Muscle of leg (tissue), 11 donors: ENCODE data around the gene CYTH2. TPM values are rescaled to one million over a fixed set of nuclear protein-coding genes. Genes with fewer than 3 reads are reported as not detected.
A peak's percentile ranks its signal among the peaks of the same experiment; 100 is the strongest.
"Not testable (repeated sequence)": the region's sequence is repeated elsewhere in the genome, so short reads cannot be mapped to it uniquely, and the experiment has no call there.

ENCODE experiments used
- DNase-seq: peaks from one replicate; pipeline ENCODE4 v3.0.0; 2013
- H3K27ac ChIP-seq: one replicate; pipeline ENCODE4 v1.5.1; 2013; ENCODE audit warnings: mild to moderate bottlenecking, low read length, control low read depth
- H3K27me3 ChIP-seq: one replicate; pipeline ENCODE4 v1.6.1; 2013; ENCODE audit warnings: low read length; ENCODE audit not compliant: control insufficient read depth, insufficient read depth
- H3K36me3 ChIP-seq: one replicate; pipeline ENCODE4 v1.6.1; 2013; ENCODE audit warnings: low read length; ENCODE audit not compliant: control insufficient read depth, insufficient read depth
- H3K4me1 ChIP-seq: one replicate; pipeline ENCODE4 v1.6.1; 2013; ENCODE audit warnings: low read length; ENCODE audit not compliant: control insufficient read depth, insufficient read depth
- H3K4me3 ChIP-seq: one replicate; pipeline ENCODE4 v1.5.1; 2013; ENCODE audit warnings: low read length, control low read depth
- H3K9me3 ChIP-seq: replicated peaks from 2 replicates; pipeline ENCODE4 v1.6.1; 2013; ENCODE audit warnings: low read depth, low read length; ENCODE audit not compliant: control insufficient read depth
- WGBS: methylation state at CpG from one replicate; pipeline ENCODE4 v1.1.5; 2013; ENCODE audit warnings: missing lambda C conversion rate; ENCODE audit not compliant: insufficient coverage; 5-methylcytosine and 5-hydroxymethylcytosine counted together
- polyA plus RNA-seq, 8 donors: library from polyadenylated mRNA; unstranded; fragments of 120-200 nt; gene quantifications; one replicate each; pipeline versions ENCODE4 v1.2.1 to v1.2.3, GENCODE V29; 2013; ENCODE audit warnings: inconsistent platforms in 1 of 8, low replicate concordance in 1 of 8; ENCODE audit not compliant: insufficient read length in 8 of 8, insufficient read depth in 1 of 8
- total RNA-seq: library from RNA; stranded (reverse); fragments of 120-200 nt; gene quantifications from one replicate; pipeline ENCODE4 v1.2.4, GENCODE V29; 2013

The CYTH2 gene
- total and polyA plus RNA-seq, 9 donors, result 24.2 to 54.5 (median 44.8) TPM

GRCh38 chr19:48511800-48512503, 42.8 kb downstream of the CYTH2 start, which contains the start of gene LMTK3:
Gene LMTK3, minus strand, starts transcription at chr19:48511835. Its CDS starts 259 bp downstream, at chr19:48511576.
- Histone ChIP-seq H3K4me1 (peaks cover 14% of the 10 kb centered on the region), H3K9me3 (no peaks in the 10 kb centered on the region), H3K27ac (no peak within 1 kb of the TSS), H3K27me3 (peaks cover 59% of the 10 kb centered on the region), H3K4me3 (no peak within 1 kb of the TSS), H3K36me3 (no peaks in the 10 kb centered on the region)
- no peak for DNase-seq
- 8% methylated on average over 27 of the region's 32 CpGs for WGBS

GRCh38 chr19:48512504-48513288, 43.5 kb downstream of the CYTH2 start:
- DNase-seq, result no peak
- H3K4me3 ChIP-seq, result no peak overlapping the region
- H3K4me1 ChIP-seq, result peaks cover 14% of the 10 kb centered on the region
- WGBS, result 39% methylated on average over 11 of the region's 19 CpGs
- H3K27me3 ChIP-seq, result peaks cover 59% of the 10 kb centered on the region
- no peaks in the 10 kb centered on the region for H3K36me3 ChIP-seq
- no peaks in the 10 kb centered on the region for H3K9me3 ChIP-seq
- H3K27ac ChIP-seq, result no peak overlapping the region

GRCh38 chr19:48513289-48514122, 44.3 kb downstream of the CYTH2 start:
- peak; percentile 69 for DNase-seq
- Histone ChIP-seq H3K4me3 (peak overlapping the region; percentile 46), H3K9me3 (no peaks in the 10 kb centered on the region), H3K27ac (no peak overlapping the region), H3K4me1 (peaks cover 14% of the 10 kb centered on the region), H3K27me3 (peaks cover 56% of the 10 kb centered on the region), H3K36me3 (no peaks in the 10 kb centered on the region)
- WGBS, result 1% methylated on average over 52 of the region's 54 CpGs

GRCh38 chr19:48514123-48514458, 44.9 kb downstream of the CYTH2 start:
- WGBS, result 35% methylated on average over 11 of the region's 11 CpGs
- Histone ChIP-seq H3K36me3 (no peaks in the 10 kb centered on the region), H3K27me3 (peaks cover 52% of the 10 kb centered on the region), H3K27ac (no peak overlapping the region), H3K4me3 (no peak overlapping the region), H3K4me1 (peaks cover 14% of the 10 kb centered on the region), H3K9me3 (no peaks in the 10 kb centered on the region)
- no peak for DNase-seq

GRCh38 chr19:48516536-48516935, 47.4 kb downstream of the CYTH2 start:
- Histone ChIP-seq H3K4me1 (peaks cover 9% of the 10 kb centered on the region), H3K27ac (no peak overlapping the region), H3K4me3 (no peak overlapping the region), H3K36me3 (no peaks in the 10 kb centered on the region), H3K9me3 (no peaks in the 10 kb centered on the region), H3K27me3 (peaks cover 28% of the 10 kb centered on the region)
- WGBS, result 61% methylated on average over 8 of the region's 8 CpGs
- DNase-seq, result no peak

GRCh38 chr19:48518207-48518606, 49.0 kb downstream of the CYTH2 start:
- H3K4me1 ChIP-seq, result peaks cover 9% of the 10 kb centered on the region
- no peaks in the 10 kb centered on the region for H3K9me3 ChIP-seq
- H3K27me3 ChIP-seq, result peaks cover 12% of the 10 kb centered on the region
- no CpG with 5 or more reads among the region's 3 CpGs for WGBS
- DNase-seq, result no peak
- no peak overlapping the region for H3K27ac ChIP-seq
- H3K36me3 ChIP-seq, result no peaks in the 10 kb centered on the region
- no peak overlapping the region for H3K4me3 ChIP-seq

- WGBS, result no CpG with 5 or more reads among the region's 4 CpGs
- not testable (repeated sequence) for H3K4me3 ChIP-seq, DNase-seq, H3K27me3 ChIP-seq, H3K4me1 ChIP-seq, H3K27ac ChIP-seq, H3K9me3 ChIP-seq, H3K36me3 ChIP-seq
Measured at GRCh38 chr19:48519426-48519825, 50.3 kb downstream of the CYTH2 start.

GRCh38 chr19:48520134-48520533, 51.0 kb downstream of the CYTH2 start:
- no peaks in the 10 kb centered on the region for H3K4me1 ChIP-seq
- no peaks in the 10 kb centered on the region for H3K36me3 ChIP-seq
- no peak for DNase-seq
- no CpG with 5 or more reads among the region's 4 CpGs for WGBS
- H3K4me3 ChIP-seq, result no peak overlapping the region
- peaks cover 7% of the 10 kb centered on the region for H3K9me3 ChIP-seq
- H3K27me3 ChIP-seq, result no peaks in the 10 kb centered on the region
- H3K27ac ChIP-seq, result no peak overlapping the region

GRCh38 chr19:48524221-48524620, 55.1 kb downstream of the CYTH2 start:
- Histone ChIP-seq H3K27me3 (no peaks in the 10 kb centered on the region), H3K36me3 (no peaks in the 10 kb centered on the region), H3K4me3 (no peak overlapping the region), H3K4me1 (no peaks in the 10 kb centered on the region), H3K9me3 (peaks cover 23% of the 10 kb centered on the region), H3K27ac (no peak overlapping the region)
- no CpG with 5 or more reads among the region's 2 CpGs for WGBS
- no peak for DNase-seq

- Histone ChIP-seq H3K36me3 (no peaks in the 10 kb centered on the region), H3K9me3 (peaks cover 25% of the 10 kb centered on the region)
- WGBS, result 100% methylated on average over 4 of the region's 5 CpGs
Measured at GRCh38 chr19:48524732-48525131, 55.6 kb downstream of the CYTH2 start.

More at GRCh38 chr19:48524732-48525131, 55.6 kb downstream of the CYTH2 start:
- no peak for DNase-seq
- Histone ChIP-seq H3K4me1 (no peaks in the 10 kb centered on the region), H3K27ac (no peak overlapping the region), H3K27me3 (no peaks in the 10 kb centered on the region), H3K4me3 (no peak overlapping the region)
